ENCODE measurements around the gene NEMF.
A peak's percentile ranks its signal among the peaks of the same experiment; 100 is the strongest.
"Not testable (repeated sequence)": the region's sequence is repeated elsewhere in the genome, so short reads cannot be mapped to it uniquely, and the experiment has no call there.

Gene NEMF

DNA sequence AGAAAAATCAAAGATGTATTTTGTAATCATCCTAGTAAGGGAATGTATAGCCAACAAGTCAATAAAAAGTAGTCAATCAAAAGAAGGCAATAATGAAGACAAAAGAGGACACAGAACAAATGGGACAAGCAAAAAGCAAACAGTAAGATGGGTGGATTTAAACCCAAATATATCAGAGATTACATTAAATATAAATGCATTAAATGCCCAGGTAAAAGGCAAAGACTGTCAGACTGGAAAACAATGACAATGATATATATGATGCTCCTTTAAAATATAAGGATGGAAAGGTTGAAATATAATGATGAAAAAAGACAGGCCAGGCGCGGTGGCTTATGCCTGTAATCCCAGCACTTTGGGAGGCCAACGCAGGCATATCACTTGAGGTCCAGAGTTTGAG, 35.7 kb downstream of the NEMF start:
- DNase-seq (ENCODE audit: low spot score): no peak

GRCh38 chr14:49816118-49816517, 36.5 kb downstream of the NEMF start:
- not testable (repeated sequence) for DNase-seq (ENCODE audit: low spot score)

DNA sequence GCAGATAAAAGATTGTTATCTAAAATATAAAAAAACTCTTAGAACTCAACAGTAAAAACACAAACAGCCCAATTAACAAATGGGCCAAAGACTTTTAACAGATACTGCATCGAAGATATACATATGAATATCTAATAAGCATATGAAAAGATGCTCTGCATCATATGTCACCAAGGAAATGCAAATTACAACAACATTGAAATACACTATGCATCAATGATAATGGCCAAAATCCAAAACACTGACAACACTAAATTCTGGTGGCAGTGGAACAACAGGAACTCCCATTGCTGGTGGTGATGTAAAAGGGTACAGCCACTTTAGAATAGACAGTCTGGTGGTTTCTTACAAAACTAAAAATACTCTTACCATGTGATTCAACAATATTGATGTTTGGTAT, 43.8 kb downstream of the NEMF start:
- DNase-seq (ENCODE audit: low spot score): no peak

DNA sequence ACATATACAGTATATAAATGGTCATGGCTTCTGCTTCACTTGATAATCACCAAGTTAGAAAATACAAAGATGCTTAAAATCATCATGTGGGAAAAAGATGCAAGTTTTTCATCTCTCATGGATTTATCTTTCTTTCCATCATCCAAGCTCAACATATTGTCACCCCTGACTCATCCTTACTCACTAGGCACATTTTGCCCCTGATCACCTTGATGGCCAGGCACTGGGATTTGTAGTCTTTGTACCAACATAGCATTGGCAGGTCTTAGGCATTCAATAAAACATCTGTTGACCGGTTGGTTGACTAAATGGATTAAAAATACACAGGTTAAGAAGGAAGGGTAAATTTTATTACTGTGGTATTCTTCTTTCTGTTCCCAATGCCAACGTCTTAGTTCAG, 56.6 kb downstream of the NEMF start:
- no peak for DNase-seq (ENCODE audit: low spot score)

DNA sequence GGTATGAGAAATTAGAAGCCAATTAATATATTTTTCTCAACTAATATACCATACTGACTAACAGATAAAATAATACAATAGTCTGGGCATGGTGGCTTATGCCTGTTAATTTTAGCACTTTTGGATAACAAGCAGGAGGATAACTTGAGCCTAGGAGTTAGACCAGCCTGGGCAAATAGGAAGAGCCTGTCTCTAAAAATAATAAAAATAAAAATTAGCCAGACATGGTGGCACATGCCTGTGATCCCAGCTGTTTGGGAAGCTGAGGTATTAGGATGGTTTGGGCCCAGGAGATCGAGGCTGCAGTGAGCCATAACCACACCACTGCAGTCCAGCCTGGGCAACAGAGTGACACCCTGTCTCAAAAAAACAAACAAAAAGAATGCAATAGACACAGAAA, 60.0 kb downstream of the NEMF start:
- no peak for DNase-seq (ENCODE audit: low spot score)

DNA sequence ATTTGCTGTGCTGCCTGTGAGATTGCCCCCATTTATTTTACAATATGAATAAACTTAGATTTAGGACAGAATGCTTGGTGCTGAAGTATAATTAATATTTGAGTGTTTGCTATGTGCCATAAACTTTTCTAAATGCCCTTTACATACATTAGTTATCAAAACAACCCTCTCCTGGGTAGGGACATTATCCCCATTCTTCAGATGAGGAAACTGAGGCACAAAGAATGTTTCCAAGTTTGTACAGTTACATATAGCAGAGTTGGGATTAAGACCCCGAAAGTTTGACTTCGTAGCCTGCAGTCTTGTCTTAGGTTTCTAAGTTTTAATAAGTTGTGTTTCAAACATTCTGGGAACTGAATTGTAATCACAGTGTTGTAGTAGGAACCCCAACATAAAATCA, 66.3 kb downstream of the NEMF start:
- DNase-seq (ENCODE audit: low spot score): no peak

DNA sequence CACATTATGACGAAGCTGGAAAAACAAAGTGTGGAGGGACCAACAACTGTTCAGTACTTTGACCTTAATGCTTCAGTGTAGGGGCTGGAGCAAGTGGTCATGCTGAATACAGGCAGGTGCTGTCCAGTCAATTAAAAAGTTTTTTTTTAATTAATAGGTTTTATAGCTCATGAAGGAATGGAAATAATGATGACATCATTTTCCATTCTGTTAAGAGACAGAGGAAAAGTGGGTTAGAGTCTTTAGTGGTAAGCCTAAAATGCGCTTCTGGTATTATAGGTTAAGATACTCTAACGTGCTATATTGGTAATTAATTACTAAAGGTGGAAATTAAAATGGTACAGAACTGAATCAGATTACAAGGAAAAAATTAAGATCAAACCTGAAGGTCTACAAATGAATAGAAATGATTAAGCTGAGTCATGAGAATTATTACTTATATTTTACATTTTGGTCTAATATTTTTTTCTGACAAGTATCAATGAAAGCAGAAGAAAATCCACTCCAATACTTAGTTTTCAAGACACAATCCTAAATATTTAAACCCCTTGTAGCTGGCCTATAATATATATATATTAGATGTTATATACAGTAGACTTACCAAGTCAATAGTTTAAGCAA, 69.1 kb downstream of the NEMF start:
- DNase-seq (ENCODE audit: low spot score): no peak

DNA sequence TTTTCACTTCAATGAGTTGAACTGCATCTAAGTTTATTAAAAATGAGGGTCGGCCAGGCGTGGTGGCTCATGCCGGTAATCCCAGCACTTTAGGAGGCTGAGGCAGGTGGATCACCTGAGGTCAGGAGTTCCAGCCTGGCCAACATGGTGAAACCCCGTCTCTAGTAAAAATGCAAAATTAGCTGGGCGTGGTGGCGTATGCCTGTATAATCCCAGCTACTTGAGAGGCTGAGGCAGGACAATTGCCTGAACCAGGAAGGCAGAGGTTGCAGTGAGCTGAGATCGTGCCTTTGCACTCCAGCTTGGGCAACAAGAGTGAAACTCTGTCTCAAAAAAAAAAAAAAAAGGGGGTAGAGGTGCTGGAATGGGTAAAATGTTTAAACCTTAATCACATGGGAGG, 71.5 kb downstream of the NEMF start:
- DNase-seq (ENCODE audit: low spot score): not testable (repeated sequence)

DNA sequence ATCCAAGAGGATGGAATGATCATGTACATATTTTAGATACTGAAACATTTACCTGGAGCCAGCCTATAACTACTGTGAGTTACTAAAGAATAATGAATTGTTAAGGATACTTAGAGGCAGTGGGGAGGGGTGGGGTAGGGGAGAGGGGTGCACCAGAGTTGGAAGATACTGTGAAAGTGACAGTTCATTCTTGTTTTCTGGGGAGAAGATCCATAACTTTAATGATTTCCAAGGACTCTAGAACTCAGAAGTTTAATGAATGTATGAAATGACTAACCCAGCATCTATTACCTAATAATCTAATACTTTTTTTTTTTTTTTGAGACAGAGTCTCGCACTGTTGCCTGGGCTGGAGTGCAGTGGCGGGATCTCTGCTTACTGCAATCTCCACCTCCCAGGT, 74.2 kb downstream of the NEMF start:
- no peak for DNase-seq (ENCODE audit: low spot score)

GRCh38 chr14:49774106-49774505, 78.5 kb downstream of the NEMF start:
- no peak for DNase-seq (ENCODE audit: low spot score)

DNA sequence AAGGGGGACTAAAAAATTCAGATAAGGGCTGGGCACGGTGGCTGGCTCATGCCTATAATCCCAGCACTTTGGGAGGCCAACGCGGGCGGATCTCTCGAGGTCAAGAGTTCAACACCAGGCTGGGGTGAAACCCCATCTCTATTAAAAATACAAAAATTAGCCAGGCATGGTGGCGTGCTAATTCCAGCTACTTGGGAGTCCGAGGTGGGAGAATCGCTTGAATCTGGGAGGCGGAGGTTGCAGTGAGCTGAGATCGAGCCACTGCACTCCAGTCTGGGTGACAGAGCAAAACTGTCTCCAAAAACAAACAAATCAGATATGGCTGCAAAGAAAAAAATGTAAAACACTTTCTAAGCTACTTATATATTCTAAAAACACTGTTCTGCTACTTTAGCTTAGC, 80.9 kb downstream of the NEMF start:
- not testable (repeated sequence) for DNase-seq (ENCODE audit: low spot score)

DNA sequence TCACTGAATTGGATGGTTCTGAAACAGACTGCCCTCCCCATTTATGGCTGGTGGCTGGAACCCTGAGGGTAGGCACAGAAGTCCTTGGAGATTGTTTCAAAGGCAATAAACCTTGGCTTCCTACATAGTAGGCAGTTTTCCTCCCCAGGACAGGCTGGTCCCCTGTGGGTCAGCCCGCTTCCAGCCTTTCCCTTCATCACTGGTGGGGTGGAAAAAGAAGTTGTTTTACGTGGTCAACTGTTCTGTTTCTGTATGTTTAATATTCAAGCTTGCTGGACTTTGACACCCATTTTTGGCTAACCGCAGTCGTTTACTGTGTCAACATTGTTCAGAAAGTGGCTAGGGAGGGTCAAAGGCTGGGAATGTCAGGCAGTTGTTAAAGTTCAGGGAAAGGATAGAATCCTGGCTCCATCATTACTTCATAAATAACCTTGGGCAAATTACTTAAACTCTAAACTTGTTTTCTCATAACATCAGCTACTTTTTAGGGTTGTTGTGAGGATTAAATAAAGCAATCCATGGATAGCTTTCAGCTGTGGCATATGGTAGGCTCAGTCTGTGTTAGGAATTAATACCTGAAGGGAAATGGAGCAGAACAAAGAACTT, 82.3 kb downstream of the NEMF start:
- no peak for DNase-seq (ENCODE audit: low spot score)

DNA sequence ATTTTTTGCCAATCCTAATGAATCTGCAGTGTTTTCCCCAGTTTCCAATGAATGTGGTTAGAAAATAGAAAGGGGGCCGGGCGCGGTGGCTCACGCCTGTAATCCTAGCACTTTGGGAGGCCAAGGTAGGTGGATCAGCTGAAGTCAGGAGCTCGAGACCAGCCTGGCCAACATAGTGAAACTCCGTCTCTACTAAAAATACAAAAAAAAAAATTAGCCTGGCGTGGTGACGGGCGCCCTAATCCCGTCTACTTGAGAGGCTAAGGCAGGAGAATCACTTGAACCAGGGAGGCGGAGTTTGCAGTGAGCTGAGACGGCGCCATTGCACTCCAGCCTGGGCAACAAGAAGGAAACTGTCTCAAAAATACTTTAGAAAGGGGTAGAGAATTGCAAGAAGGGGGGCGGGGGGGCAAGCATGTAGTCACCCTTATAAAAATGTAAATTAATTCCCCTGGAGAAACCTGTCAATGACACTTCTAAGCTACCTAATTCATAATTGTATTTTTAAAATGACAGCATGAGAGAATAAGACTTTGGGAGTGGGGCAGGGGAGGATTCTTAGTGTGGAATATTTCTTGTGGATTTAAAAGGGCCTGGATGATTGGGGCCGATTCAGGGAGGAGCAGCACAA, 82.9 kb downstream of the NEMF start:
- no peak for DNase-seq (ENCODE audit: low spot score)

DNA sequence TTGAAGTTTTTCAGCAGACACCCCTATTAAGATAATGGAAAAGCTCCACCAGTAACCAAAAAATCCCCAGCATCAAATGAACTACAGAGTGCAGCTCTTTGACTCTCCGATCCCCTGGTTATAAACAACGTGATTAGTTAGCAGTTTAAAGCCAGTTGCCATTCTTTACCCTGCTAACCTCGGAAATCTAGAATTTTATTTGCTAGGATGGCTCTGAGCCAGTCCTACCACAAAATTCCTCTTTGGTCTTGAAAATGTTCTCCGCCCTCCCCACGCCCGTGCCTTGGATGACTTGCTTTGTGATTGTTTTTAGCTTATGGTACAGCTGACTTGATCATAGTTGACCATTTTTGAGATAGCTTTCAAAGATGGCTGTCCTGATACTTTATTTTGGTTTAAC, 83.4 kb downstream of the NEMF start:
- peak; percentile 3 for DNase-seq (ENCODE audit: low spot score)

DNA sequence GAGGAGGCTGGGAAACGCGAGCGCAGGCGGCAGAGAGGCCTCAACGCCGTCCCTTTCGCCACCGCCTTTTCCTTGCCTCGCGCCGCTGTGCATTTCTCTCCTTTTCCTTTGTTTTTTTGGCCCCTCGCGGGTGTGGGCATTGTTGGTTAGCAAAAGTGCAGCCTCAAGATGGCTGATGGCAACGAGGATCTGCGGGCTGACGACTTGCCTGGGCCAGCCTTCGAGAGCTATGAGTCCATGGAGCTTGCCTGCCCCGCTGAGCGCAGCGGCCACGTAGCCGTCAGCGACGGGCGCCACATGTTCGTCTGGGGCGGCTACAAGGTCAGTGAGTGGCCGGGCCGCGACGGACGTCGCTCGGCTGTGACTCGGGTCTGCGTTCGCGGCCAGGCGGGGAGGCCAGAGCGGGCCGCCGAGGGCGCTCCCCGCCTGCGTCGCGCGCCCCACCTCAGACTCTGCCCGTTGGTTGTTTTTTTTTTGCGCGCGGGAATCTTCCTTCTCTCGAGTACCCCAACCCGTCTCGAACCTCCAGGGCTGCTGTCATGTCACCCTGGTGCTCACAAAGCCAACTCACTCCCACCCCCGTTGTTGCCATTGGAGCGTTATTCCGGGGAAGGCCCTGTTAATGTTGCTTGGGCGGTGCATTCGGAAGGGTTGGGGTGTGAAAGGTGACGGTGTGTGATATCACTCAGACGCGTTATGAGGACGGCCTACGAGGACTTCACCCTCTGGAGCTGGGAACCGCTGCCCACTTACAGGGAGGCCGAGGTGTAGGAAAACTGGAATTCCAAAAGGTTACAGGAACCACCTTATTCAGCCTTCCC, 84.1 kb downstream of the NEMF start:
- peak; percentile 42 for DNase-seq (ENCODE audit: low spot score)

GRCh38 chr14:49767571-49768300, 84.9 kb downstream of the NEMF start, which contains the start of gene KLHDC2:
Gene KLHDC2, plus strand, starts transcription at chr14:49768153. Its CDS starts 316 bp downstream, at chr14:49768469.
- peak; percentile 87 for DNase-seq (ENCODE audit: low spot score)

DNA sequence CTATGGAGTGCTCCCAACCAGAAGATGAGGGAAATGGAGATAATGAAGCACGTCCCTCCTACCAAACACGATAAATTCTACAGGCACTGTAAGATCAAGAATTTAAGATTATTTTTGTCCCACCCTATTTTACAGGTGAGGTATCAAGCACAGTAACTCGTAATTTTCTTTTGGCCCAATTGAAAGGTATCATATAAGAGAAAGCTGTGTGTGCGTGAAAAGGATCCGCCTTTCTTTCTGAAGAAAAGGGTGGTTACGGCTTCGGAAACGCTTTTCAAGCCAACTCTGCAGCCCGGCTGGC, 85.4 kb downstream of the NEMF start:
- no peak for DNase-seq (ENCODE audit: low spot score)

- DNase-seq (ENCODE audit: low spot score): peak; percentile 3
Measured at GRCh38 chr14:49766839-49767238, 85.7 kb downstream of the NEMF start.

DNA sequence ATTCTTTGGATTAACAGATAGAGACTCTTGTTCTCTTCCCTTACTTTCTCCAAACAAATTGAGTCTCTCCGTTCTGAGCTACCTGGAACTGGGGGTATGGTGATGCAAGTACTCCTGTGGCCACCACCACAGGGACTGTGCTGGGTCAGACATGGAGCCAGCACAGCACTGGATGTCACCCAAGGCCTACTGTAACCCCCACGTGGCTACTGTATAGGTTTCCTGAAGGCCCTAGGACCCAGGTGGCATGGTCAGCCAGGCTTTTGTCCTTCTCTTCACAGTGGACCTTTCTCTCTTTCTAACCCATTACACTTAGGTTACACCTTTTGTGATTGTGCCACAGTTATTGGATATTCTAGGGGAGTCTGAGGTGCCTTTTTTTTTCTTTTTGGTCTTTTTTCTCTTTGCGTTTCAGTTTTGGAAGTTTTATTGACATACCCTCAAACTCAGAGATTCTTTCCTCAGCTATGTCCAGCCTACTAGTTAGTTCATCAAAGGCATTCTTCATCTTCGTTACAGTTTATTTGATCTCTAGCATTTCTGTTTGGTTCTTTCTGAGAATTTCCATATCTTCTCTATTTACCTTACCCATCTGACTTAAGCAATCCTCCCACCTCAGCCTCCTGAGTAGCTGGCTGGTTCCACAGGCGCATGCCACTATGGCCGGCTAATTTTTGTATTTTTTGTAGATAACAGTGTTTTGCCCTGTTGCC, 90.6 kb downstream of the NEMF start:
- DNase-seq (ENCODE audit: low spot score): no peak

DNA sequence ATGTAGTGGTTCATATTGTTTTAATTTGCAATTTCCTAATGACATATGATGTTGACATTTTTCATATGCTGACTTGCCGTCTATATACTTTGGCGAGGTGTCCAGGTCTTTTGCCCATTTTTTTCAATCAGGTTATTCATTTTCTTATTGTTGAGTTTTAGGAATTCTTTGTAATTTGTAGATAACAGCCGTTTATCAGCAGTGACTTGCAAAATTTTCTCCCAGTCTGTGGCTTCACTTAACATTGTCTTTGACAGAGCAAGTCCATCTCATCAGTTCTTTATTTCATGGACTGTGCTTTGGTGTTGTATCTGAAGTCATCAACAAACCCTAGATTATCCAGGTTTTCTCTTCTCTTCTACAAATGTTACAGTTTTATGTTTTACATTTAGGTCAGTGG, 97.2 kb downstream of the NEMF start:
- DNase-seq (ENCODE audit: low spot score): no peak

DNA sequence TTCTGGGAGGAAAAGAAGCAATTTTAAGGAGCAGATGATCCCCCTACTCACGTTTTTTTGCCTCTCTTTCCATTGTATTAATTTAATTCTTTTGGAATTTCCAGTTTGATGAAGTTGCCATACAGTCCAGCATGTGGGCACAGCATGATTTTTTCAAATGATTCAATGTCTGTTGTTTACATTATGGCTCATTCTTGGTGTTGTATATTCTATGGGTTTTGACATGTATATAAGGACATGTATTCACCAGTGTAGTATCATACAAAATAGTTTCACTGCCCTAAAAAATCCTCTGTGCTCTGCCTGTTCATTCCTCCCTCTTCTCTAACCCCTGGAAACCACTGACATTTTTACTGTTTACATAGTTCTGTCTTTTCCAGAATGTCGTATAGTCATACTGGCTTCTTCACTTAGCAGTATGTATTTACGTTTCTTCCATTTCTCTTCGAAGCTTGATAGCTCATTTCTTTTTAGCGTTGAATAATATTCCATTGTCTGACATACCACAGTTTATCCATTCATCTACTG, 98.0 kb downstream of the NEMF start:
- DNase-seq (ENCODE audit: low spot score): no peak
